NCI-H226 (cell line): ENCODE results near the gene GH2.
"Not testable (repeated sequence)": the region's sequence is repeated elsewhere in the genome, so short reads cannot be mapped to it uniquely, and the experiment has no call there.

Experiments used
- DNase-seq: peaks from one replicate; pipeline ENCODE4 v3.0.0-alpha.2; 2015

The GH2 gene

DNA sequence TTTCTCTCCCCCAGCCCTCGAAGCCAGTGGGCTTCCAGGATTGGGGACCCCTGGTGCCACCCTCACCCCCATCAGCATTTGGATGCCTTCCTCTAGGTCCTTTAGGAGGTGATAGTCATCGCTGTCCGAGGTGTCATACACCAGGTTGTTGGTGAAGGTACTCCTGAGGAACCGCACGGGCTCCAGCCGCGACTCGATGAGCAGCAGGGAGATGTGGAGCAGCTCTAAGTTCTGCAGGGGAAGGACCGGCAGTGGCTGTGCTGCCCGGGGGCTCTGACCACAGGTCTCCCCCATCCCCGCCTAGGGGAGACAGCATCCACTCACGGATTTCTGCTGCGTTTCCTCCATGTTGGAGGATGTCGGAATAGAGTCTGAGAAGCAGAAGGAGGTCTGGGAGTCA lies 28.4 kb upstream of the GH2 start:
- no peak for DNase-seq

DNA sequence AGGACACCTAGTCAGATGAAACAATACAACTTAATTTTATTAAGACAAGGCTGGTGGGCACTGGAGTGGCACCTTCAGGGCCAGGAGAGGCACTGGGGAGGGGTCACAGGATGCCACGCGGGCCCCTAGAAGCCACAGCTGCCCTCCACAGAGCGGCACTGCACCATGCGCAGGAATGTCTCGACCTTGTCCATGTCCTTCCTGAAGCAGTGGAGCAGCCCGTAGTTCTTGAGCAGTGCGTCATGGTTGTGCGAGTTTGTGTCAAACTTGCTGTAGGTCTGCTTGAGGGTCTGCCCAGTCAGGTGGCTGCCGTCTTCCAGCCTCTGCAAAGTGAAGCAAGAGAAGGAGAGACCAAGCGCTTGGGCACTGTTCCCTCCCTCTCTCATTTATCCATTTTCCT lies 27.8 kb upstream of the GH2 start:
- not testable (repeated sequence) for DNase-seq

DNA sequence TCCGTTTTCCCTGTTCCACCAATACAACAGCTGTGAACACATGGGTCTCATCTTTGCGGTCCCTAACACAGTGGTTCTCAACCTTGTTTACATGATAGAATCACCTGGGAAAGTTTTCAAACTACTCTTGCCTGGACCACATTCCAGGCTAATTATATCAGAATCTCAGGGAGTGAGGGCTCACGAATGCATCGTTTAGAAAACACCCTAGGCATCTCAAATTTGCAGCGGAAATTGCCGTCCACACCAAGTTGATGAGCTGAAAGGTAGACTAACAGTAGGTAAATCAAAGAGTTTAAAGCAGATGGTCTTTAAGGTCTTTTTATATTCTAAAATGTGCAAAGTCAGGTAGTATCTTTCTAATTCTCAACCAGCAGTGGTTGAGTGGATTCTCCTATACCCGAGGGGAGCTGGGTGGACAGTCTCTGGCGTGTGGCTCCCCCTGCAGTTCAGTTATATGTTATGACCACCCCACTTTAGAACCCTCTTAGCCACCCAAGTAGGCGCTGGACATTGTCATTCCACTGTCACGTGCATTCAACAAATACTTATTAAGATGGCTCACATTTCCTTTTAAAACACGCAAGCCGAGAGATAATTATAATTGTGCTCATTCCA lies 25.5 kb upstream of the GH2 start:
- DNase-seq: not testable (repeated sequence)

DNA sequence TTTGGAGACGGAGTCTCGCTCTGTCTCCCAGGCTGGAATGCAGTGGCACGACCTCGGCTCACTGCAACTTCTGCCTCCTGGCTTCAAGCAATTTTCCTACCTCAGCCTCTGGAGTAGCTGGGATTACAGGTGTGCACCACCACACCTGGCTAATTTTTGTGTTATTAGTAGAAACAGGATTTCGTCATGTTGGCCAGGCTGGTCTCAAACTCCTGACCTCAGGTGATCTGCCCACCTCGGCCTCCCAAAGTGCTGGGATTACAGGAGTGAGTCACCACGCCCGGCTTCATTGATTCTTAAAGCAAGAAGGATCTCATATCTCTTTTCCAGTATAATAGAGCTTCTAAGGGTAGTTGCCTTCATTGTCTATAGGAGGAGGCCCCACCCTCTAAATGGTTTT lies 23.1 kb upstream of the GH2 start:
- DNase-seq: not testable (repeated sequence)

DNA sequence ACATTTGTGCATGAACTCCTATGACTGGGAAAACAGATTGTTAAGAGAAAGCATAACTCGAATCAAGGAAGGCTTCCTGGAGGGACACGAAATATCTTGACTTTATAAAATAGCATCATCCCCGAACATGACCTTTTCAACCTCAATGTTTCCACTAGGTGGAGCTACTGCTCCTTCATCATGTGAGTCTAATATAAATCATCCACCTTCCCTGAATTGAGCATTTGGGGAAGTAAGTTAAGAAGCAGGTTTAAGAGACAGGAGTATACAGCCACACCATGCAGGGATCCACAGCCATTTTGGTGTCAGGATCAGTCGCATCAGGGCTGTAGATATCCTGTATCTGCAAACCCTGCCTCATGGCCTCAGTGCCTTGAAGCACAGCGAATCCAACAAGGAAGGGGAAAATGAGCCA lies 22.1 kb upstream of the GH2 start:
- DNase-seq: not testable (repeated sequence)

DNA sequence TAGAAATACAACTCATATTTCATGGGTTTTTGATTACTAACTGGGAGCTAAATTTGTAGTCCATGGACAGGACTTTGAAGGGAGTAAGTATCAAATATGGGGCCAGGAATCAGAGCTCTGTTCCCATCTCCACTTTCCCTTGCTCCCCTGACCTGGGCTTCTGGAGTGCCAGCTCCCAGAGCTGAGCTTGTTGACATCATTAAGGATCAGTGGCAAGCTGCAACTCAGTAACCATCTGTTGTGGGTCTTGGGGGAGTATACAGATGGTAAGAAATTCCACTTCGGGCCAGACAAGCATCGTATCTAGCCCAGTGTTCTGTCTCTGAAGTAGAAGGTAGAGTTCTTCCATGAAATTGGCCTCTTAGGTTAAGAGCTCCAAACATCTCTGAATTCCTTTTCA lies 20.2 kb upstream of the GH2 start:
- not testable (repeated sequence) for DNase-seq

DNA sequence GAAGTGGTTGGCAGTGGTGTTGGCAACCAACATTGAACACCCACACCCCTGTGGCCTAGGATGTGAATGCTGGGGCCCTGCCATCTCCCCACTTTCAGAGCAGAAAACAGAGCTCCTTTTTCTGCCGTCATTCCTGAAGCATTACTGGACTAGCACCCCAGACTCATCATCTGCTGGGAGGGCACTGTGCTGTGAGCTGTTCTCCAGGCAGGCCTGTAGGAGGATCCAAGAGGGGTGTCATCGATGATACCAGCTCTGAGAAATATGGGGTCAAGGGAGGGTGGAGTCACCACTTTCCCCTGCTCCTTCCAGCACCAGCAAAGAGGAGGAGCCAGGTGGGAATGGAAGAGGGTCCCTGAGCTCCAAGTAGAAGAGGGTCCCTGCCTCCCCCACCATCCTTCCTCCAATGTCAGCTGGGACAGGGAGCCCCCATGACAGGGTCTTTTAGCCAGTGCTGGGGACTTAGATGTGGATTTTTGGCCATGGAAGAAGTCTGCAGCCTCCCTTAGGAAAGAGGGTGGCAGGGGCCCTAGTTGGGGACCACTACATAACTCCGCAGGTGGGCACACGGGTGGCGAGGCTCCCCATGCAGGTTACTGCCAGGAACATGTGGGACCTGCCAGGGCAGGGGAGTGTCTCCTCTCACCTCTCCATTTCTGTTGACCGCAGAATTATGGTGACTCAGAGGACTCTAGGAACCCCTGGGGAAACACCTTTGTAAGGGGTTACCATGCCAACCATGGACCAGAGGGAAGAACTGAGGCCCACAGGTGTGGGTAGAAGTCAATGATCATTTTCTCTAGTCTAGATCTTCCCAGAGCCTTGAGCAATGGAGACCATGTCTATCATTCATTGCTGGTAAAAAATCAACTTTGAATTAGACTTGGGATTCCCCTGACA lies 17.4 kb upstream of the GH2 start:
- DNase-seq: not testable (repeated sequence)

DNA sequence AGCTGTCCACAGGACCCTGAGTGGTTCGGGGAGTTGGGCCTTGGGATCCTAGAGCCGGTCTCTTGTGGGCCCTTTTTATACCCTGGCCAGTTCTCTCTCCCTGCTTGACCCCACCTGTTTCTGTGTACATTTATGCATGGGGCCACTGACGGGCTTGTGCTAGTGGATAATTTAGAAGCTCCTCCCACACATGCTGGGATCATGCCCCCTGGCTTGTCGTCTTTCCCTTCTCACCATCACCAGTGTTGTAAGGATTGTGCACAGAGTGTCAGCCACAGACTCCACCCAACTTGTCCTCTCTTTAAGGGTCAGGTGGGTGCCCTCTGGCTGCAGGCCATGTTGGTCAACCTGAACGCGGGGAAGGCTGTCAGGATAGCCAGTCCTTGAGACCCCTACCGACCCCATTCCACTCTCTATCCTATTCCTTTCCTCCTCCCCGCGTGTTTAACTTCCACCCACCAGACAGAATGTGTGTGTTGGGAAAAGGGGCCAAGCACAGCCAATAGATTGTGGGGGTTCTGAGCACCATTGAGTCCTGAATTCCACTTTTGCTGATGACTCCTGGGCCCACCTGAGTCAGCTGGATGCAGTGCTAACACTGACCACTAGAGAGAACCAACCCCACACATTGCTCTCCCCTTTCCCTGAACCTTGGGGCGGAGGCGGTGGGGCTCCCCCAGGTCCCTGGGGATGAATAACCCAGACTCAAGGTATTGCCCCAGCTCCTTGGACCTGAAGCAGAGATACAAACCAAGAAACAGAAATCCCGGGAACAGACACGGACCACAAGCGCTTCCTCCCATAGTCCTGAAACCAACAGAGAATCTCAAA lies 15.0 kb upstream of the GH2 start, which contains the start of gene CSH1:
TSS of gene CSH1 (minus strand) at position 51 of the 831 bp plus-strand sequence. CDS start 63 bp downstream, outside the sequence.
- DNase-seq: not testable (repeated sequence)

DNA sequence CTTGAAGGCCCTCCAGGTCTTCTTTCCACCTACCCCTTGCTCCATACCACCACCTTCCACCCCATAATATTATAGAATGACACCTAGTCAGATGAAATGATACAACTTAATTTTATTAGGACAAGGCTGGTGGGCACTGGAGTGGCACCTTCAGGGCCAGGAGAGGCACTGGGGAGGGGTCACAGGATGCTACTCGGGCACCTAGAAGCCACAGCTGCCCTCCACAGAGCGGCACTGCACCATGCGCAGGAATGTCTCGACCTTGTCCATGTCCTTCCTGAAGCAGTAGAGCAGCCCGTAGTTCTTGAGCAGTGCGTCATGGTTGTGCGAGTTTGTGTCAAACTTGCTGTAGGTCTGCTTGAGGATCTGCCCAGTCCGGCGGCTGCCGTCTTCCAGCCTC lies 13.1 kb upstream of the GH2 start:
- DNase-seq: not testable (repeated sequence)

DNA sequence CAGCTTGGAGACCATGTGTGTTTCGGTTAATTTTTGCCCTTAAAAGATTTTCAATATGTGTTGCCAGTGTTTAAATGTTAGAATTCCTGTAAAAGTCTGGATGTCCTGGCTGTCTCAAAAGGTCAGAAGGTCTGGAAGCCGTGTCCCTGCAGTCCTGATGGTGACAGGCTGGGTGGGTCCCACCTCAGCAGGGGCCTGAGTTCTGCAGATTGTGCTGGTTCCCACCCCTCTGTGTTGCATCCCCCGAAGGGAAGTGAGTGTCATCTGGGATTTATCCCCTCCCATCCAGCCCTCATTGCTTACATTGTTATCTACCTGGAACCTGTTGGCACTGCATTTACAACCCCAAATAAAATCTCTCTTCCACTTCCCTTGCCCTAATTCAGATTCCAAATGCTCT lies 12.3 kb upstream of the GH2 start:
- DNase-seq: not testable (repeated sequence)

DNA sequence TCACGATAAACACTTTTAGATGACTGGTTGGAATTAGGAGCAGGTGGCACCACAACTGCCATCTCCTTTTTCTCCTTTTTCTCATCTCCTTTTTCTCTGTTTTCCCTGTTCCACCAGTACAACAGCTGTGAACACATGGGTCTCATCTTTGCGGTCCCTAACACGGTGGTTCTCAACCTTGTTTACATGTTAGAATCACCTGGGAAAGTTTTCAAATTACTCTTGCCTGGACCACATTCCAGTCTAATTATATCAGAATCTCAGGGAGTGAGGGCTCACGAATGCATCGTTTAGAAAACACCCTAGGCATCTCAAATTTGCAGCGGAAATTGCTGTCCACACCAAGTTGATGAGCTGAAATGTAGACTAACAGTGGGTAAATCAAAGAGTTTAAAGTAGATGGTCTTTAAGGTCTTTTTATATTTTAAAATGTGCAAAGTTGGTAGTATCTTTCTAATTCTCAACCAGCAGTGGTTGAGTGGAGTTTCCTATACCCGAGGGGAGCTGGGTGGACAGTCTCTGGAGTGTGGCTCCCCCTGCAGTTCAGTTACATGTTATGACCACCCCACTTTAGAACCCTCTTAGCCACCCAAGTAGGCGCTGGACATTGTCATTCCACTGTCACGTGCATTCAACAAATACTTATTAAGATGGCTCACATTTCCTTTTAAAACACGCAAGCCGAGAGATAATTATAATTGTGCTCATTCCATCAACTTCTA lies 10.7 kb upstream of the GH2 start:
- not testable (repeated sequence) for DNase-seq

DNA sequence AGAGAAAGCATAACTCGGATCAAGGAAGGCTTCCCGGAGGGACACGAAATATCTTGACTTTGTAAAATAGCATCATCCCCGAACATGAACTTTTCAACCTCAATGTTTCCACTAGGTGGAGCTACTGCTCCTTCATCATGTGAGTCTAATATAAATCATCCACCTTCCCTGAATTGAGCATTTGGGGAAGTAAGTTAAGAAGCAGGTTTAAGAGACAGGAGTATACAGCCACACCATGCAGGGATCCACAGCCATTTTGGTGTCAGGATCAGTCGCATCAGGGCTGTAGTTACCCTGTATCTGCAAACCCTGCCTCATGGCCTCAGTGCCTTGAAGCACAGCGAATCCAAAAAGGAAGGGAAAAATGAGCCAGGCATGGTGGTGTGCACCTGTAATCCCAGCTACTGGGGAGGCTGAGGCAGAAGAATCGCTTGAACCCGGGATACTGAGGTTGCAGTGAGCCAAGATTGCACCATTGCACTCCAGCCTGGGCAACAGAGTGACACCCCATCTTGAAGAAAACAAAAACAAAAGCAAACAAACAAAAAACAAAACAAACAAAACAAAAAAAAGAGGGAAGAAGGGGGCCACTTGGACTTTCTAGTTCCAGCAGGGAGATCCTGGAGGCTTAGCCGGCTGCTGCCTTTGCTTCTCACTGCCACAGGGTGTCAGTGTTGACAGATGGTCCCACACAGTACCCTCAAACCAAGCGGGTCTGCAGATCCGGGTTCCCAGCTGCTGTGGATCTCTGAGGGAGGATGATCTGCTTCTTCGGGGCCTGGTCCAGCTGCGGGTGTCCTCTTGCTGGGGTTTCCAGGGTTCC lies 7.5 kb upstream of the GH2 start:
- peak; percentile 15 for DNase-seq

DNA sequence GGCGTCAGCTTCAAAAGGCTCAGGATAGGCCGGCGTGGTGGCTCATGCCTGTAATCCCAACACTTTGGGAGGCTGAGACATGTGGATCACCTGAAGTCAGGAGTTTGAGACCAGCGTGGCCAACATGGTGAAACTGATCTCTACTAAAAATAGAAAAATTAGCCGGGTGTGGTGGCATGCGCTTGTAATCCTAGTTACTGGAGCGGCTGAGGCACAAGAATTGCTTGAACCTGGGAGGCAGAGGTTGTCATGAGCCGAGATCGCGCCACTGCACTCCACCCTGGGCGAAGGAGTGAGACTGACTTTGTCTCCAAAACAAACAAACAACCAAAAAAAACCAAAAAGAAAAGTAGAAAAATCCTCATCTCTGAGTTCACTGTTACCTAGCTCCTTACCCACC lies 3.4 kb upstream of the GH2 start:
- DNase-seq: not testable (repeated sequence)

DNA sequence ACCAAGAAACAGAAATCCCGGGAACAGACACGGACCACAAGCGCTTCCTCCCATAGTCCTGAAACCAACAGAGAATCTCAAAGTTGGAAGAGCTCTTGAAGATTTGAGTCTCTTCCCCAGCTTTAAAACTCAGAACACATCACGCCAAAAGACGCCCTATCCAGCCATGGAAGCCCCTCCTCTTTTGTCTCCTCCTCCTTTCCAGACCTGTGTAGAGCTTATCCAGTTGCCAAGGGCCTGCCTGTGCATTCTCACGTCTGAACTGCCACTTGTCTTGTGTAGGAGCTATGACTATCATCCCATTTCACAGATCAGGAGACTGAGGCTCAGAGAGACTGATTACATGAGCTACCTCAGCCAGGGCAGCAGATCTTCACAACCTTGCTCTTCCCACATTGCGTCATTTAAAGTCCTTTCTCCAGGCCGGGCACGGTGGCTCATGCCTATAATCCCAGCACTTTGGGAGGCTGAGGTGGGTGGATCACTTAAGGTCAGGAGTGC lies 932 bp upstream of the GH2 start:
- DNase-seq: not testable (repeated sequence)

DNA sequence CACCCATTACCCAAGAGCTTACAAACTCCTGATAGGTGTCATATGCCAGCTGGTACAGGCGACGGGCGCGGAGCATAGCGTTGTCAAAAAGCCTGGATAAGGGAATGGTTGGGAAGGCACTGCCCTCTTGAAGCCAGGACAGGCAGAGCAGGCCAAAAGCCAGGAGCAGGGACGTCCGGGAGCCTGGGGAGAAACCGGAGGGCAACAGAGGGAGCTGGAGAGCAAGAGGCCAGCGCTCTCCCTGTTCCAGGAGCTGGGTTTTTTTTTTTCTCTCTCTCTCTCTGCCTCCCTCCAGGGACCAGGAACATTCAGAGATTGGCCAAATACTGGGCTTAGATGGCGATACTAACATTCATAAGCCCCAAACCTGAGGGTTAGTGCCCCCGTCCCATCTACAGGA lies 407 bp downstream of the GH2 start:
- not testable (repeated sequence) for DNase-seq

DNA sequence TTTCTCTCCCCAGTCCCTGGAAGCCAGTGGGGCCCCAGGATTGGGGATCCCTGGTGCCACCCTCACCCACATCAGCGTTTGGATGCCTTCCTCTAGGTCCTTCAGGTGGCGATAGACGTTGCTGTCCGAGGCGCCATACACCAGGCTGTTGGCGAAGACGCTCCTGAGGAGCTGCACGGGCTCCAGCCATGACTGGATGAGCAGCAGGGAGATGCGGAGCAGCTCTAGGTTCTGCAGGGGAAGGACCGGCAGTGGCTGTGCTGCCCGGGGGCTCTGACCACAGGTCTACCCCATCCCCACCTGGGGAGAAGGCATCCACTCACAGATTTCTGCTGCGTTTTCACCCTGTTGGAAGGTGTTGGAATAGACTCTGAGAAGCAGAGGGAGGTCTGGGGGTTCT lies 1.0 kb downstream of the GH2 start:
- DNase-seq: no peak

DNA sequence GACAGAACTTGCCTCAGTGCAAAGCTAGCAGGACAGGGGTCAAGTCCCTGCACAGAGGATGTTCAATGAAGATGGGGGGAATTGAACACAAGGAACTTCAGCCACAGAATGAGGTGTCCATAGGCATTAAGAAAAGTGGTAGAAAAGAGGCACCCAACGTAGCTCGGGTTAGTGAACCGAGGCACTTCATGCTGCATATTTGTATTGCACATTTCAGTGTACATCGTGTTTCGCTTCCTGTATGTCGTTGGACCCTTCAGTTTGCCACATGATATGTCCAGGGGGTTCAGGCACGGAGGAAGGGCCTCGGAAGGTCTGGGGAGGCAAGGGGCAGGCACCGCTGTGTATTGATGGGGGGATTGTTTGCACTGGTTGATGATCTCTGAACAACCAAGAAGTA lies 3.3 kb downstream of the GH2 start:
- not testable (repeated sequence) for DNase-seq

DNA sequence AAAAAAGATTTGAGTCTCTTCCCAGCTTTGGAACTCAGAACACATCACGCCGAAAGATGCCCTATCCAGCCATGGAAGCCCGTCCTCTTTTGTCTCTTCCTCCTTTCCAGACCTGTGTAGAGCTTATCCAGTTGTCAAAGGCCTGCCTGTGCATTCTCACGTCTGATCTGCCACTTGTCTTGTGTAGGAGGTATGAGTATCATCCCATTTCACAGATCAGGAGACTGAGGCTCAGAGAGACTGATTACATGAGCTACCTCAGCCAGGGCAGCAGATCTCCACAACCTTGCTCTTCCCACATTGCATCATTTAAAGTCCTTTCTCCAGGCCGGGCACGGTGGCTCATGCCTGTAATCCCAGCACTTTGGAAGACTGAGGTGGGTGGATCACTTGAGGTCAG lies 7.1 kb downstream of the GH2 start:
- not testable (repeated sequence) for DNase-seq

DNA sequence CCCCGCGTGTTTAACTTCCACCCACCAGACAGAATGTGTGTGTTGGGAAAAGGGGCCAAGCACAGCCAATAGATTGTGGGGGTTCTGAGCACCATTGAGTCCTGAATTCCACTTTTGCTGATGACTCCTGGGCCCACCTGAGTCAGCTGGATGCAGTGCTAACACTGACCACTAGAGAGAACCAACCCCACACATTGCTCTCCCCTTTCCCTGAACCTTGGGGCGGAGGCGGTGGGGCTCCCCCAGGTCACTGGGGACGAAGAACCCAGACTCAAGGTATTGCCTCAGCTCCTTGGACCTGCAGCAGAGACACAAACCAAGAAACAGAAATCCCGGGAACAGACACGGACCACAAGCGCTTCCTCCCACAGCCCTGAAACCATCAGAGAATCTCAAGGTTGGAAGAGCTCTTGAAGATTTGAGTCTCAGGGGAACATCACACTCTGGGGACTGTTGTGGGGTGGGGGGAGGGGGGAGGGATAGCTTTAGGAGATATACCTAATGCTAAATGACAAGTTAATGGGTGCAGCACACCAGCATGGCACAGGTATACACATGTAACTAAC lies 7.6 kb downstream of the GH2 start:
- DNase-seq: not testable (repeated sequence)

DNA sequence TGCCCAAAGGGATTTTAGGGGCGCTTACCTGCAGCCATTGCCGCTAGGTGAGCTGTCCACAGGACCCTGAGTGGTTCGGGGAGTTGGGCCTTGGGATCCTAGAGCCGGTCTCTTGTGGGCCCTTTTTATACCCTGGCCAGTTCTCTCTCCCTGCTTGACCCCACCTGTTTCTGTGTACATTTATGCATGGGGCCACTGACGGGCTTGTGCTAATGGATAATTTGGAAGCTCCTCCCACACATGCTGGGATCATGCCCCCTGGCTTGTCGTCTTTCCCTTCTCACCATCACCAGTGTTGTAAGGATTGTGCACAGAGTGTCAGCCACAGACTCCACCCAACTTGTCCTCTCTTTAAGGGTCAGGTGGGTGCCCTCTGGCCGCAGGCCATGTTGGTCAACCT lies 8.2 kb downstream of the GH2 start, which contains the start of gene CSH2:
TSS of gene CSH2 (minus strand) at position 101 of the 400 bp plus-strand sequence. CDS start at position 38, 63 bp downstream.
- DNase-seq: not testable (repeated sequence)
